HepG2 (cell line): ENCODE results near the gene ATRN. TPM values are rescaled to one million over a fixed set of nuclear protein-coding genes. Genes with fewer than 3 reads are reported as not detected.

ENCODE experiments used
- ATAC-seq: fragments of 200-7000 bp; cut with Tn5 transposase; 3 replicates; pipeline ENCODE4 v1.9.1; 2020; ENCODE audit warnings: mild to moderate bottlenecking, moderate library complexity
- BruUV-seq: library from RNA; stranded (reverse); fragments of 400-500 nt; replicated peaks from 2 replicates; lab custom pipeline; 2021; lab: Mats Ljungman, UMichigan
- CTCF ChIA-PET: fragments of 300-600 bp; formaldehyde crosslinking; extraction: SDS; loops from one replicate; lab custom pipeline; 2021; ENCODE audit warnings: low total read pairs, inconsistent platforms, low intra/inter-chr PET ratio; lab: Yijun Ruan, JAX
- POLR2A ChIA-PET: fragments of 350-600 bp; sonication (Branson Sonifier 250); formaldehyde crosslinking; loops from one replicate; lab custom pipeline; 2020; ENCODE audit warnings: antibody characterized with exemption, inconsistent platforms; lab: Yijun Ruan, JAX
- DNase-seq: peaks from one replicate; pipeline ENCODE4 v3.0.0-alpha.2; 2015; ENCODE audit warnings: low spot score
- FAIRE-seq: peaks from 3 replicates; lab custom pipeline; 2011; peaks lifted over from hg19 to GRCh38; lab: Jason Lieb, UNC
- H2AFZ ChIP-seq: one replicate; pipeline ENCODE4 v1.6.1; 2011; ENCODE audit warnings: low read length, inconsistent platforms
- H3K27ac ChIP-seq: fragments of 300-600 bp; 3 replicates; pipeline ENCODE4 v1.8.0; 2011; ENCODE audit warnings: mixed run types, mild to moderate bottlenecking, mixed read lengths, low read length, inconsistent platforms; ENCODE audit not compliant: insufficient read depth; ENCODE audit errors: extremely low read length
- H3K27me3 ChIP-seq, 2 experiments: fragments of 200-600 bp in 1 of 2; 2 replicates in 1 of 2; 3 replicates in 1 of 2; pipeline versions ENCODE4 v1.6.0 to v1.8.0; 2011; ENCODE audit warnings: low read length in 2 of 2, mild to moderate bottlenecking in 2 of 2, moderate library complexity in 2 of 2, inconsistent platforms in 1 of 2; ENCODE audit not compliant: insufficient read depth in 2 of 2, control insufficient read depth in 1 of 2
- H3K36me3 ChIP-seq, 2 experiments: fragments of 200-600 bp in 1 of 2; replicated peaks in 1 of 2; 2 replicates in 1 of 2; 3 replicates in 1 of 2; pipeline versions ENCODE4 v1.5.1 to v1.8.0; 2011; ENCODE audit warnings: low read length in 2 of 2, inconsistent platforms in 1 of 2; ENCODE audit not compliant: insufficient read depth in 2 of 2, control insufficient read depth in 1 of 2
- H3K4me1 ChIP-seq: 2 replicates; pipeline ENCODE4 v1.5.1; 2012; ENCODE audit warnings: low read length, inconsistent platforms; ENCODE audit not compliant: insufficient read depth
- H3K4me2 ChIP-seq: 2 replicates; pipeline ENCODE4 v1.6.0; 2011; ENCODE audit warnings: low read depth, low read length, inconsistent platforms
- H3K4me3 ChIP-seq, 3 experiments: fragments of 200-600 bp in 1 of 3; sonication (generic), shearing (Covaris generic) in 1 of 3; replicated peaks in 1 of 3; 2 replicates each; pipeline ENCODE4 v1.5.1; 2011 to 2016; ENCODE audit warnings: low read length in 3 of 3, inconsistent platforms in 2 of 3, low read depth in 2 of 3, mild to moderate bottlenecking in 2 of 3, control low read depth in 1 of 3, mixed read lengths in 1 of 3; ENCODE audit not compliant: insufficient read depth in 1 of 3
- H3K79me2 ChIP-seq: one replicate; pipeline ENCODE4 v1.6.1; 2011; ENCODE audit warnings: low read length, inconsistent platforms; ENCODE audit not compliant: insufficient read depth
- H3K9ac ChIP-seq: 2 replicates; pipeline ENCODE4 v1.6.0; 2011; ENCODE audit warnings: mild to moderate bottlenecking, low read depth, low read length, inconsistent platforms; ENCODE audit not compliant: insufficient read depth
- H3K9me3 ChIP-seq: 2 replicates; pipeline ENCODE4 v1.5.1; 2012; ENCODE audit warnings: mild to moderate bottlenecking, low read length
- H4K20me1 ChIP-seq: 2 replicates; pipeline ENCODE4 v1.6.0; 2011; ENCODE audit warnings: inconsistent platforms, mild to moderate bottlenecking, low read length, moderate library complexity; ENCODE audit not compliant: insufficient read depth
- ERF ChIP-seq: IDR thresholded peaks from 2 replicates; pipeline ENCODE4 v1.6.1; 2018; ENCODE audit warnings: missing biosample characterization, missing genetic modification reagents
- ETS1 ChIP-seq: sonication (generic); formaldehyde crosslinking; IDR thresholded peaks from 2 replicates; pipeline ENCODE4 v1.4.0; 2020; ENCODE audit warnings: missing genetic modification reagents
- GATAD2A ChIP-seq: IDR thresholded peaks from 2 replicates; pipeline ENCODE4 v1.6.1; 2016
- GMEB2 ChIP-seq: IDR thresholded peaks from 2 replicates; pipeline ENCODE4 v1.6.1; 2016; ENCODE audit warnings: missing biosample characterization, missing genetic modification reagents, low read depth
- KDM5A ChIP-seq: fragments of 200-600 bp; sonication (generic); IDR thresholded peaks from 2 replicates; pipeline ENCODE4 v1.7.0; 2018; ENCODE audit warnings: antibody characterized with exemption, mild to moderate bottlenecking, low read length, borderline replicate concordance
- SIX4 ChIP-seq: sonication (generic); formaldehyde crosslinking; IDR thresholded peaks from 2 replicates; pipeline ENCODE4 v1.4.0; 2020; ENCODE audit warnings: missing genetic modification reagents
- SUZ12 ChIP-seq: fragments of 150-350 bp; IDR thresholded peaks from 2 replicates; pipeline ENCODE4 v1.6.1; 2014; ENCODE audit warnings: low read depth, low read length
- TBL1XR1 ChIP-seq: fragments of 150-350 bp; IDR thresholded peaks from 2 replicates; pipeline ENCODE4 v1.6.1; 2014; ENCODE audit warnings: borderline replicate concordance, low read length; ENCODE audit not compliant: partially characterized antibody
- TOE1 ChIP-seq: sonication (generic); formaldehyde crosslinking; IDR thresholded peaks from 2 replicates; pipeline ENCODE4 v1.4.0; 2020; ENCODE audit warnings: mild to moderate bottlenecking, missing genetic modification reagents
- ZBTB26 ChIP-seq: IDR thresholded peaks from 2 replicates; pipeline ENCODE4 v1.6.1; 2016; ENCODE audit warnings: missing compliant biosample characterization, missing genetic modification reagents, borderline replicate concordance
- ZNF572 ChIP-seq: sonication (generic); formaldehyde crosslinking; IDR thresholded peaks from 2 replicates; pipeline ENCODE4 v1.5.1; 2020; ENCODE audit warnings: mild to moderate bottlenecking, missing genetic modification reagents
- ZNF639 ChIP-seq: conservative IDR thresholded peaks from 2 replicates; pipeline ENCODE4 v1.6.1; 2018; ENCODE audit warnings: missing genetic modification reagents
- ZNF780A ChIP-seq: sonication (generic); formaldehyde crosslinking; IDR thresholded peaks from 2 replicates; pipeline ENCODE4 v1.8.0; 2022; ENCODE audit warnings: mild to moderate bottlenecking, missing genetic modification reagents, moderate library complexity
- ZNF883 ChIP-seq: sonication (generic); formaldehyde crosslinking; IDR thresholded peaks from 2 replicates; pipeline ENCODE4 v1.5.1; 2020; ENCODE audit warnings: mild to moderate bottlenecking, missing genetic modification reagents; ENCODE audit errors: not compliant biosample characterization
- WGBS: methylation state at CpG from one replicate; pipeline ENCODE4 v1.1.6; 2017; ENCODE audit warnings: low lambda C conversion rate; 5-methylcytosine and 5-hydroxymethylcytosine counted together
- in situ Hi-C: cut with HindIII; loops from 2 replicates; pipeline ENCODE4 v1.10.0; 2017; ENCODE audit warnings: low pct_unique_long_range_greater_than_20kb; ENCODE audit not compliant: extremely low pct_ligation_motif_present
- intact Hi-C: fragments of 100-400 bp; cut with micrococcal nuclease; formaldehyde crosslinking; loops from one replicate; pipeline ENCODE4 v1.10.0; 2022; ENCODE audit not compliant: unreplicated experiment
- polyA plus RNA-seq, 8 experiments: library from polyadenylated mRNA; depleted of rRNA in 3 of 8; stranded (reverse) in 7 of 8; unstranded in 1 of 8; fragments of >200 nt; fragmentation: Illumina TruSeq in 4 of 8; extraction: Trizol in 4 of 8; gene quantifications; 2 replicates each; pipeline versions ENCODE4 v1.2.1 to v1.2.3, GENCODE V29; 2011 to 2016; ENCODE audit warnings: low read depth in 4 of 8, missing spikeins in 1 of 8, mixed read lengths in 1 of 8; ENCODE audit not compliant: insufficient read depth in 1 of 8
- total RNA-seq, 5 experiments: library from RNA; depleted of rRNA; stranded (reverse); fragments of >200 nt; fragmentation: Illumina TruSeq; extraction: Trizol; gene quantifications; 2 replicates each; pipeline ENCODE4 v1.2.3, GENCODE V29; 2016; ENCODE audit warnings: low read depth in 1 of 5

ATRN gene
- total and polyA plus RNA-seq, 2 of the 13 experiments (the other 11 are each of a cell fraction or from before 2014, with no cell fraction given) = 44.2 to 81.1 TPM

GRCh38 chr20:3449319-3449718 is 21.5 kb upstream of the ATRN start:
- Histone ChIP-seq H3K27ac (no peak overlapping the region), H3K9ac (no peak overlapping the region), H3K36me3 (no peaks in the 10 kb centered on the region), H3K4me2 (no peak overlapping the region), H4K20me1 (no peaks in the 10 kb centered on the region), H3K4me3 (no peak overlapping the region), H3K9me3 (no peaks in the 10 kb centered on the region), H3K79me2 (no peaks in the 10 kb centered on the region), H3K27me3 (peaks cover 0 to 17% of the 10 kb centered on the region in 2 experiments; a peak in 2 of 5 replicates), H2AFZ (no peak overlapping the region), H3K4me1 (no peaks in the 10 kb centered on the region)
- no TSS peak for BruUV-seq
- in situ Hi-C loops = no loop called here
- TF ChIP-seq ZNF883 (CRISPR knock-in tag) (no peak), ETS1 (CRISPR knock-in tag) (no peak), SIX4 (CRISPR knock-in tag) (no peak), SUZ12 (no peak)
- POLR2A ChIA-PET = no interaction called here
- DNase-seq (no peak), FAIRE-seq (no peak), ATAC-seq (no peak)
- CTCF ChIA-PET = no interaction called here
- 17% methylated on average over 1 of the region's 1 CpG for WGBS
- intact Hi-C loops = no loop called here

- intact Hi-C loops (no loop called here), in situ Hi-C loops (no loop called here)
- Histone ChIP-seq H3K4me3 (no peak overlapping the region), H3K4me1 (no peaks in the 10 kb centered on the region), H4K20me1 (no peaks in the 10 kb centered on the region), H3K9ac (no peak overlapping the region), H3K27me3 (peaks cover 0 to 34% of the 10 kb centered on the region in 2 experiments; a peak in 1 of 5 replicates), H3K9me3 (no peaks in the 10 kb centered on the region), H3K4me2 (no peak overlapping the region), H3K79me2 (no peaks in the 10 kb centered on the region), H3K36me3 (no peaks in the 10 kb centered on the region), H2AFZ (no peak overlapping the region), H3K27ac (no peak overlapping the region)
- FAIRE-seq (no peak), DNase-seq (no peak), ATAC-seq (no peak)
- BruUV-seq = no TSS peak
- WGBS = 45% methylated on average over 2 of the region's 2 CpGs
- ChIA-PET POLR2A (interaction anchor here (1.3 kb wide), 1 partner anchor 19 kb away, joined by 3 read pairs; the partner anchor contains the start of gene ATRN), CTCF (no interaction called here)
- TF ChIP-seq ZBTB26 (CRISPR knock-in tag) (no peak), ZNF639 (CRISPR knock-in tag) (no peak), GATAD2A (CRISPR knock-in tag) (no peak), ZNF572 (CRISPR knock-in tag) (no peak), ZNF780A (CRISPR knock-in tag) (no peak), TOE1 (CRISPR knock-in tag) (no peak), GMEB2 (CRISPR knock-in tag) (no peak), KDM5A (no peak), TBL1XR1 (no peak), ERF (CRISPR knock-in tag) (no peak)
These were observed 18.7 kb upstream of the ATRN start for GRCh38 chr20:3452136-3452535.
